ENCODE data around the gene ZNF19. TPM values are rescaled to one million over a fixed set of nuclear protein-coding genes. Genes with fewer than 3 reads are reported as not detected.

The ZNF19 gene
- total and polyA plus RNA-seq, 11 donors, result 0.40 to 2.7 (median 1.7) TPM

GRCh38 chr16:71464231-71464630, 24.9 kb downstream of the ZNF19 start:
- no peak for TF ChIP-seq CTCF (IDR thresholded peaks at IDR 0.05)
- TF ChIP-seq POLR2A (IDR thresholded peaks at IDR 0.05), result no peak
- intact Hi-C loops (cut with DNase I), result no loop called here
- peaks cover 0 to 23% (median 12%) of the 10 kb centered on the region in 12 donors for H3K4me1 ChIP-seq
- WGBS, 4 donors, result 48 to 64% (median 53%) methylated on average over 1 of the region's 1 CpG
- no peak overlapping the region for H3K27ac ChIP-seq
- DNase-seq (no peak), ATAC-seq (no peak)
- H3K27me3 ChIP-seq, result no peaks in the 10 kb centered on the region
- H3K4me3 ChIP-seq, result no peak overlapping the region
- no peaks in the 10 kb centered on the region for H3K36me3 ChIP-seq
- H3K9me3 ChIP-seq, result no peaks in the 10 kb centered on the region

GRCh38 chr16:71461686-71462648, 27.2 kb downstream of the ZNF19 start, which contains the start of gene ZNF23:
ZNF23 (minus strand) TSS chr16:71462247; CDS start chr16:71456796, 5,451 bp downstream.
- peak within 1 kb of the TSS; percentile 60 to 99 (median 90) for H3K4me3 ChIP-seq
- 0 to 1% (median 0%) methylated on average over 29 to 52 of the region's 52 CpGs for WGBS, 4 donors
- no peaks in the 10 kb centered on the region for H3K36me3 ChIP-seq
- intact Hi-C loops (cut with DNase I), result loop anchor here (1.0 to 2.0 kb wide), 3 partner anchors 21 to 23 kb away; no protein-coding TSS in a partner anchor
- ATAC-seq (peak; percentile 98 to 100 (median 99)), DNase-seq (peak; percentile 88 to 95 (median 88))
- H3K9me3 ChIP-seq, result no peaks in the 10 kb centered on the region
- no peaks in the 10 kb centered on the region for H3K27me3 ChIP-seq
- H3K27ac ChIP-seq, result peak within 1 kb of the TSS; percentile 14 to 94 (median 88)
- peaks cover 0 to 23% (median 12%) of the 10 kb centered on the region in 12 donors for H3K4me1 ChIP-seq
- TF ChIP-seq POLR2A (IDR thresholded peaks at IDR 0.05), result peak in 1 of 2 donors; percentile 75
- TF ChIP-seq CTCF (IDR thresholded peaks at IDR 0.05), result peak in 3 of 12 donors; percentile 8 to 24 (median 23)

- TF ChIP-seq POLR2A (IDR thresholded peaks at IDR 0.05) (no peak), CTCF (IDR thresholded peaks at IDR 0.05) (no peak)
- peaks cover 0 to 8% (median 2%) of the 10 kb centered on the region in 9 donors for H3K36me3 ChIP-seq
- no peak overlapping the region for H3K27ac ChIP-seq
- ATAC-seq (no peak), DNase-seq (no peak)
- intact Hi-C loops (cut with DNase I), result loop anchor here in 1 of 10 donors (2.0 kb wide), 1 partner anchor 24 kb away; no protein-coding TSS in a partner anchor
- H3K9me3 ChIP-seq, result no peaks in the 10 kb centered on the region
- H3K4me3 ChIP-seq, result peak overlapping the region in 8 of 12 donors; percentile 60 to 99 (median 90)
- H3K4me1 ChIP-seq, result peaks cover 0 to 23% (median 12%) of the 10 kb centered on the region in 12 donors
- 95 to 98% (median 98%) methylated on average over 1 of the region's 1 CpG for WGBS, 4 donors
- H3K27me3 ChIP-seq, result no peaks in the 10 kb centered on the region
Observed at GRCh38 chr16:71460941-71461340, 28.2 kb downstream of the ZNF19 start.

- peaks cover 0 to 23% (median 12%) of the 10 kb centered on the region in 12 donors for H3K4me1 ChIP-seq
- DNase-seq (no peak), ATAC-seq (no peak)
- no peaks in the 10 kb centered on the region for H3K9me3 ChIP-seq
- H3K4me3 ChIP-seq, result no peak overlapping the region
- no peak overlapping the region for H3K27ac ChIP-seq
- intact Hi-C loops (cut with DNase I), result loop anchor here in 1 of 10 donors (2.0 kb wide), 1 partner anchor 25 kb away; no protein-coding TSS in a partner anchor
- 70 to 79% (median 75%) methylated on average over 4 of the region's 4 CpGs for WGBS, 4 donors
- no peak for TF ChIP-seq POLR2A (IDR thresholded peaks at IDR 0.05)
- TF ChIP-seq CTCF (IDR thresholded peaks at IDR 0.05), result no peak
- H3K27me3 ChIP-seq, result no peaks in the 10 kb centered on the region
- peaks cover 0 to 16% (median 9%) of the 10 kb centered on the region in 9 donors for H3K36me3 ChIP-seq
Observed at GRCh38 chr16:71460236-71460635, 28.9 kb downstream of the ZNF19 start.
